T-helper 17 cell (primary cell): ENCODE results near the gene CREB3L1. TPM values are rescaled to one million over a fixed set of nuclear protein-coding genes. Genes with fewer than 3 reads are reported as not detected.

ENCODE experiments used
- ATAC-seq: fragments of 150-1000 bp; cut with Tn5 transposase; 2 replicates; pipeline ENCODE4 v1.10.0; 2021; ENCODE audit warnings: mild to moderate bottlenecking, moderate library complexity
- DNase-seq, 3 donors: peaks; one replicate each; pipeline versions ENCODE4 v3.0.0 to v3.0.0-alpha.2; 2020 to 2021
- H3K9me3 ChIP-seq: one replicate; pipeline ENCODE4 v1.7.0; 2013; ENCODE audit warnings: low read length, mild to moderate bottlenecking; ENCODE audit not compliant: control insufficient read depth, poor library complexity, severe bottlenecking
- H3K27ac Mint-ChIP-seq: one replicate; pipeline ENCODE4 v1.8.0; 2022; ENCODE audit warnings: mild to moderate bottlenecking, moderate library complexity, mixed read lengths
- H3K27me3 Mint-ChIP-seq: one replicate; pipeline ENCODE4 v1.8.0; 2022; ENCODE audit warnings: mixed read lengths
- H3K36me3 Mint-ChIP-seq: one replicate; pipeline ENCODE4 v1.8.0; 2022; ENCODE audit warnings: low read depth, mixed read lengths
- H3K4me1 Mint-ChIP-seq: one replicate; pipeline ENCODE4 v1.8.0; 2022; ENCODE audit warnings: mild to moderate bottlenecking, mixed read lengths
- H3K4me3 Mint-ChIP-seq: one replicate; pipeline ENCODE4 v1.8.0; 2022; ENCODE audit warnings: mild to moderate bottlenecking, moderate library complexity, mixed read lengths
- total RNA-seq, 4 donors: library from RNA in 2 of 4; stranded (reverse) in 2 of 4; gene quantifications; one replicate each; pipeline ENCODE4 v1.2.3 and lab custom pipeline; 2022 to 2026

The CREB3L1 gene
- total RNA-seq, 2 donors from 2014 or later: not detected

GRCh38 chr11:46315033-46315738 is 37.7 kb downstream of the CREB3L1 start:
- H3K9me3 ChIP-seq: no peaks in the 10 kb centered on the region
- Mint-ChIP-seq H3K27me3 (peaks cover 4% of the 10 kb centered on the region), H3K36me3 (no peaks in the 10 kb centered on the region), H3K4me3 (no peak overlapping the region), H3K4me1 (peaks cover 24% of the 10 kb centered on the region), H3K27ac (peak overlapping the region; percentile 43)
- ATAC-seq (peak; percentile 87), DNase-seq (peak; percentile 50 to 68 (median 55))

GRCh38 chr11:46315783-46316563 is 38.5 kb downstream of the CREB3L1 start:
- peaks cover 4% of the 10 kb centered on the region for H3K27me3 Mint-ChIP-seq
- H3K9me3 ChIP-seq: no peaks in the 10 kb centered on the region
- H3K4me3 Mint-ChIP-seq: no peak overlapping the region
- H3K4me1 Mint-ChIP-seq: peaks cover 26% of the 10 kb centered on the region
- no peak overlapping the region for H3K27ac Mint-ChIP-seq
- H3K36me3 Mint-ChIP-seq: peaks cover 2% of the 10 kb centered on the region
- ATAC-seq (no peak), DNase-seq (no peak)

GRCh38 chr11:46319074-46319453 is 41.6 kb downstream of the CREB3L1 start:
- Mint-ChIP-seq H3K4me3 (peak overlapping the region; percentile 87), H3K27ac (peak overlapping the region; percentile 67)

GRCh38 chr11:46321757-46322156 is 44.3 kb downstream of the CREB3L1 start:
- DNase-seq (no peak), ATAC-seq (no peak)
- H3K4me3 Mint-ChIP-seq: no peak overlapping the region
- H3K36me3 Mint-ChIP-seq: peaks cover 3% of the 10 kb centered on the region
- H3K27me3 Mint-ChIP-seq: peaks cover 3% of the 10 kb centered on the region
- H3K4me1 Mint-ChIP-seq: peaks cover 20% of the 10 kb centered on the region
- H3K27ac Mint-ChIP-seq: no peak overlapping the region
- H3K9me3 ChIP-seq: no peaks in the 10 kb centered on the region

More at GRCh38 chr11:46319074-46319453, 41.6 kb downstream of the CREB3L1 start:
- Mint-ChIP-seq H3K36me3 (peaks cover 2% of the 10 kb centered on the region), H3K4me1 (peaks cover 26% of the 10 kb centered on the region), H3K27me3 (peaks cover 4% of the 10 kb centered on the region)
- H3K9me3 ChIP-seq: no peaks in the 10 kb centered on the region
- ATAC-seq (no peak), DNase-seq (no peak)

GRCh38 chr11:46322759-46323158 is 45.3 kb downstream of the CREB3L1 start:
- Mint-ChIP-seq H3K36me3 (peaks cover 5% of the 10 kb centered on the region), H3K27me3 (peaks cover 5% of the 10 kb centered on the region), H3K4me3 (no peak overlapping the region), H3K27ac (no peak overlapping the region), H3K4me1 (peaks cover 16% of the 10 kb centered on the region)
- no peak for ATAC-seq
- DNase-seq: no peak
- no peaks in the 10 kb centered on the region for H3K9me3 ChIP-seq

GRCh38 chr11:46326813-46327416 is 49.5 kb downstream of the CREB3L1 start:
- H3K9me3 ChIP-seq: no peaks in the 10 kb centered on the region
- ATAC-seq: no peak
- Mint-ChIP-seq H3K36me3 (peaks cover 3% of the 10 kb centered on the region), H3K27me3 (peaks cover 5% of the 10 kb centered on the region), H3K4me1 (peaks cover 25% of the 10 kb centered on the region), H3K27ac (no peak overlapping the region), H3K4me3 (peak overlapping the region; percentile 9)
- DNase-seq: no peak

GRCh38 chr11:46327829-46328228 is 50.4 kb downstream of the CREB3L1 start:
- ATAC-seq: no peak
- Mint-ChIP-seq H3K27ac (peak overlapping the region; percentile 47), H3K4me3 (no peak overlapping the region), H3K36me3 (peaks cover 3% of the 10 kb centered on the region), H3K4me1 (peaks cover 26% of the 10 kb centered on the region), H3K27me3 (peaks cover 5% of the 10 kb centered on the region)
- DNase-seq: no peak
- no peaks in the 10 kb centered on the region for H3K9me3 ChIP-seq

- Mint-ChIP-seq H3K27me3 (peaks cover 5% of the 10 kb centered on the region), H3K36me3 (peaks cover 3% of the 10 kb centered on the region), H3K4me1 (peaks cover 34% of the 10 kb centered on the region), H3K4me3 (peak overlapping the region; percentile 88), H3K27ac (peak overlapping the region; percentile 94)
- no peak for DNase-seq
- no peaks in the 10 kb centered on the region for H3K9me3 ChIP-seq
- no peak for ATAC-seq
These were observed 52.7 kb downstream of the CREB3L1 start for GRCh38 chr11:46330154-46330553.

- peaks cover 35% of the 10 kb centered on the region for H3K4me1 Mint-ChIP-seq
- no peaks in the 10 kb centered on the region for H3K9me3 ChIP-seq
- H3K27ac Mint-ChIP-seq: peak overlapping the region; percentile 94
- peak overlapping the region; percentile 88 for H3K4me3 Mint-ChIP-seq
- H3K36me3 Mint-ChIP-seq: peaks cover 3% of the 10 kb centered on the region
- ATAC-seq: no peak
- DNase-seq: no peak
- peaks cover 5% of the 10 kb centered on the region for H3K27me3 Mint-ChIP-seq
These were observed 53.3 kb downstream of the CREB3L1 start for GRCh38 chr11:46330563-46331281.

GRCh38 chr11:46331282-46331984 is 54.0 kb downstream of the CREB3L1 start:
- DNase-seq (no peak), ATAC-seq (peak; percentile 89)
- Mint-ChIP-seq H3K27ac (peak overlapping the region; percentile 94), H3K27me3 (peaks cover 5% of the 10 kb centered on the region), H3K4me1 (peaks cover 39% of the 10 kb centered on the region), H3K4me3 (peak overlapping the region; percentile 88), H3K36me3 (peaks cover 3% of the 10 kb centered on the region)
- no peaks in the 10 kb centered on the region for H3K9me3 ChIP-seq

- Mint-ChIP-seq H3K27ac (peak overlapping the region; percentile 94), H3K4me3 (peak overlapping the region; percentile 88), H3K27me3 (no peaks in the 10 kb centered on the region), H3K4me1 (peaks cover 39% of the 10 kb centered on the region), H3K36me3 (no peaks in the 10 kb centered on the region)
- DNase-seq (no peak), ATAC-seq (no peak)
- H3K9me3 ChIP-seq: no peaks in the 10 kb centered on the region
These were observed 54.7 kb downstream of the CREB3L1 start for GRCh38 chr11:46332093-46332567.

GRCh38 chr11:46332568-46333393 is 55.3 kb downstream of the CREB3L1 start:
- Mint-ChIP-seq H3K36me3 (no peaks in the 10 kb centered on the region), H3K27me3 (no peaks in the 10 kb centered on the region), H3K27ac (peak overlapping the region; percentile 94), H3K4me3 (peak overlapping the region; percentile 88), H3K4me1 (peaks cover 39% of the 10 kb centered on the region)
- ATAC-seq: peak; percentile 24
- no peaks in the 10 kb centered on the region for H3K9me3 ChIP-seq
- DNase-seq: no peak
